ENCODE measurements around the gene KMO. TPM values are rescaled to one million over a fixed set of nuclear protein-coding genes. Genes with fewer than 3 reads are reported as not detected.

The KMO gene
- total and polyA plus RNA-seq, 2 donors (not counting 3 experiments of a cell fraction or from before 2014, with no cell fraction given): not detected

DNA sequence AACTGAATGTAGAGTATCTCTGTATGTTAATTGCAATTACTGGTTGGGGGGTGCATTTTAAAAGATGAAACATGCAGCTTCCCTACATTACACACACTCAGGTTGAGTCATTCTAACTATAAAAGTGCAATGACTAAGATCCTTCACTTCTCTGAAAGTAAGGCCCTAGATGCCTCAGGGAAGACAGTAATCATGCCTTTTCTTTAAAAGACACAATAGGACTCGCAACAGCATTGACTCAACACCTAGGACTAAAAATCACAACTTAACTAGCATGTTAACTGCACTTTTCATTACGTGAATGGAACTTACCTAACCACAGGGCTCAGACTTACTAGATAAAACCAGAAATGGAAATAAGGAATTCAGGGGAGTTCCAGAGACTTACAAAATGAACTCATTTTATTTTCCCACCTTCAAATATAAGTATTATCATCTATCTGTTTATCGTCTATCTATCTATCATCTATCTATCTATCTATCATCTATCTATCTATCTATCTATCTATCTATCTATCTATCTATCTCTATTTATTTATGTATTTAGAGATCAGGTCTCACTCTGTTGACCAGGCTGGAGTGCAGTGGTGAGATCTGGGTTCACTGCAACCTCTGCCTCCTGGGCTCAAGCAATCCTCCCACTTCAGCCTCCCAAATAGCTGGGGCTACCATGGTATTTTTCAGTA is 60.2 kb downstream of the KMO start:
- no peaks in the 10 kb centered on the region for H3K9me1 ChIP-seq (replicated peaks; ENCODE audit: control insufficient read depth, extremely low read depth, insufficient read depth, low read length)
- TF ChIP-seq POLR2A (IDR thresholded peaks at IDR 0.05; ENCODE audit: low read depth, low read length): no peak
- no peak for TF ChIP-seq MYC (IDR thresholded peaks at IDR 0.05; ENCODE audit: low read depth, low read length)
- TF ChIP-seq, protein P1, sequence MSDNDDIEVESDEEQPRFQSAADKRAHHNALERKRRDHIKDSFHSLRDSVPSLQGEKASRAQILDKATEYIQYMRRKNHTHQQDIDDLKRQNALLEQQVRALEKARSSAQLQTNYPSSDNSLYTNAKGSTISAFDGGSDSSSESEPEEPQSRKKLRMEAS (IDR thresholded peaks at IDR 0.05; ENCODE audit: insufficient read depth, insufficient read length): no peak
- peak; percentile 47 for TF ChIP-seq FOS (IDR thresholded peaks at IDR 0.05; ENCODE audit: borderline replicate concordance, insufficient read depth, low read length)
- TF ChIP-seq EZH2 (IDR thresholded peaks at IDR 0.05; ENCODE audit: borderline replicate concordance, low read depth, low read length, severe bottlenecking): no peak
- no peak overlapping the region for H3K4me3 ChIP-seq (replicated peaks in 1 of 3; ENCODE audit: insufficient read depth in 1 of 3, low read depth in 1 of 3, low read length in 3 of 3)
- BruUV-seq (replicated peaks): no TSS peak
- H2AFZ ChIP-seq (ENCODE audit: low read depth, low read length): no peak overlapping the region
- CTCF ChIA-PET: interaction anchor here (1.3 to 2.9 kb wide), 2 partner anchors 8 to 18 kb away, joined by 3 to 14 read pairs; no protein-coding TSS in a partner anchor
- intact Hi-C loops (cut with micrococcal nuclease) (no loop called here), dilution Hi-C loops (cut with MboI; ENCODE audit: extremely low pct_ligation_motif_present, low sequenced_read_pairs) (no loop called here)
- DNase-seq (ENCODE audit: low read depth, low spot score): no peak
- POLR2A ChIA-PET: no interaction called here
- no peaks in the 10 kb centered on the region for H3K9me3 ChIP-seq (replicated peaks; ENCODE audit: control insufficient read depth, insufficient read depth, low read length)
- no peak for FAIRE-seq
- no peaks in the 10 kb centered on the region for H3K27me3 ChIP-seq (ENCODE audit: control insufficient read depth in 2 of 2, insufficient read depth in 2 of 2, low read length in 2 of 2)
- no peak overlapping the region for H3K27ac ChIP-seq (ENCODE audit: insufficient read depth, low read depth, low read length)
- no peaks in the 10 kb centered on the region for H3K79me2 ChIP-seq (ENCODE audit: control insufficient read depth, insufficient read depth, low read length)
- no peak overlapping the region for H3K4me2 ChIP-seq (ENCODE audit: insufficient read depth, low read length)
- peaks cover 0 to 5% of the 10 kb centered on the region in 2 experiments for H3K36me3 ChIP-seq (ENCODE audit: control insufficient read depth in 2 of 2, extremely low read depth in 1 of 2, insufficient read depth in 2 of 2, low read length in 2 of 2)
- no peak overlapping the region for H3K9ac ChIP-seq (replicated peaks; ENCODE audit: extremely low read depth, insufficient read depth, low read length)
- H3K4me1 ChIP-seq (ENCODE audit: control insufficient read depth, extremely low read depth, insufficient read depth, low read length): no peaks in the 10 kb centered on the region
- no peaks in the 10 kb centered on the region for H4K20me1 ChIP-seq (replicated peaks; ENCODE audit: control insufficient read depth, extremely low read depth, insufficient read depth, low read length)

DNA sequence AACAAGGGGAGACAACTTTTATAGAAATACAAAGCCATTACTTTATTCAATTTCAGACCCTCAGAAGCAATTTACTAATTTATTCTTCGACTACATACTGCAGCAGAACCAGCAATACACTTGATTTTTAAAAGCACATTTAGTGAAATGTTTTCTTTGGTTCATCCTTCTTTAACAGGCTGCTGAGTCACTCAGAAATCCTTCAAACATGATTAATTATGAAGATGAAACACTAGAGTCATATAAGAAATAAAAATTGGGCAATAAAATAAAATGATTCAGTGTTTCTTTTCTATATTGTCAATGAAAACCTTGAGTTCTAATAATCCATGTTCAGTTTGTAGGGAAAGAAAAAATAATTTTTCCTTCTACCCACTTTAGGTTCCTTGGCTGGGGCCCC is 61.0 kb downstream of the KMO start:
- no peak overlapping the region for H3K9ac ChIP-seq (replicated peaks; ENCODE audit: extremely low read depth, insufficient read depth, low read length)
- no peaks in the 10 kb centered on the region for H3K27me3 ChIP-seq (ENCODE audit: control insufficient read depth in 2 of 2, insufficient read depth in 2 of 2, low read length in 2 of 2)
- H3K9me3 ChIP-seq (replicated peaks; ENCODE audit: control insufficient read depth, insufficient read depth, low read length): no peaks in the 10 kb centered on the region
- no peak overlapping the region for H3K27ac ChIP-seq (ENCODE audit: insufficient read depth, low read depth, low read length)
- no peak for TF ChIP-seq FOS (IDR thresholded peaks at IDR 0.05; ENCODE audit: borderline replicate concordance, insufficient read depth, low read length)
- no peak for TF ChIP-seq EZH2 (IDR thresholded peaks at IDR 0.05; ENCODE audit: borderline replicate concordance, low read depth, low read length, severe bottlenecking)
- no peak for TF ChIP-seq MYC (IDR thresholded peaks at IDR 0.05; ENCODE audit: low read depth, low read length)
- TF ChIP-seq POLR2A (IDR thresholded peaks at IDR 0.05; ENCODE audit: low read depth, low read length): no peak
- no peak for TF ChIP-seq POLR2AphosphoS5 (IDR thresholded peaks at IDR 0.05; ENCODE audit: insufficient read depth, low read depth, low read length)
- TF ChIP-seq, protein P1 (IDR thresholded peaks at IDR 0.05; ENCODE audit: insufficient read depth, insufficient read length): no peak
- TF ChIP-seq, protein P2, sequence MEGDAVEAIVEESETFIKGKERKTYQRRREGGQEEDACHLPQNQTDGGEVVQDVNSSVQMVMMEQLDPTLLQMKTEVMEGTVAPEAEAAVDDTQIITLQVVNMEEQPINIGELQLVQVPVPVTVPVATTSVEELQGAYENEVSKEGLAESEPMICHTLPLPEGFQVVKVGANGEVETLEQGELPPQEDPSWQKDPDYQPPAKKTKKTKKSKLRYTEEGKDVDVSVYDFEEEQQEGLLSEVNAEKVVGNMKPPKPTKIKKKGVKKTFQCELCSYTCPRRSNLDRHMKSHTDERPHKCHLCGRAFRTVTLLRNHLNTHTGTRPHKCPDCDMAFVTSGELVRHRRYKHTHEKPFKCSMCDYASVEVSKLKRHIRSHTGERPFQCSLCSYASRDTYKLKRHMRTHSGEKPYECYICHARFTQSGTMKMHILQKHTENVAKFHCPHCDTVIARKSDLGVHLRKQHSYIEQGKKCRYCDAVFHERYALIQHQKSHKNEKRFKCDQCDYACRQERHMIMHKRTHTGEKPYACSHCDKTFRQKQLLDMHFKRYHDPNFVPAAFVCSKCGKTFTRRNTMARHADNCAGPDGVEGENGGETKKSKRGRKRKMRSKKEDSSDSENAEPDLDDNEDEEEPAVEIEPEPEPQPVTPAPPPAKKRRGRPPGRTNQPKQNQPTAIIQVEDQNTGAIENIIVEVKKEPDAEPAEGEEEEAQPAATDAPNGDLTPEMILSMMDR (IDR thresholded peaks at IDR 0.05; ENCODE audit: extremely low read depth in 1 of 2, insufficient read depth in 1 of 2, low read depth in 1 of 2, low read length in 2 of 2): no peak
- no peak for TF ChIP-seq GATA2 (IDR thresholded peaks at IDR 0.05; ENCODE audit: insufficient read depth, insufficient read length, low read depth, low read length)
- TF ChIP-seq JUN (IDR thresholded peaks at IDR 0.05; ENCODE audit: borderline replicate concordance, insufficient read depth, insufficient read length, low read depth): no peak
- intact Hi-C loops (cut with micrococcal nuclease) (no loop called here), dilution Hi-C loops (cut with MboI; ENCODE audit: extremely low pct_ligation_motif_present, low sequenced_read_pairs) (no loop called here)
- BruUV-seq (replicated peaks): no TSS peak
- DNase-seq (ENCODE audit: low read depth, low spot score) (no peak), FAIRE-seq (no peak)
- no peaks in the 10 kb centered on the region for H3K9me1 ChIP-seq (replicated peaks; ENCODE audit: control insufficient read depth, extremely low read depth, insufficient read depth, low read length)
- no peaks in the 10 kb centered on the region for H3K4me1 ChIP-seq (ENCODE audit: control insufficient read depth, extremely low read depth, insufficient read depth, low read length)
- no peaks in the 10 kb centered on the region for H4K20me1 ChIP-seq (replicated peaks; ENCODE audit: control insufficient read depth, extremely low read depth, insufficient read depth, low read length)
- H3K4me3 ChIP-seq (replicated peaks in 1 of 3; ENCODE audit: insufficient read depth in 1 of 3, low read depth in 1 of 3, low read length in 3 of 3): no peak overlapping the region
- no peaks in the 10 kb centered on the region for H3K79me2 ChIP-seq (ENCODE audit: control insufficient read depth, insufficient read depth, low read length)
- H3K36me3 ChIP-seq (ENCODE audit: control insufficient read depth in 2 of 2, extremely low read depth in 1 of 2, insufficient read depth in 2 of 2, low read length in 2 of 2): peaks cover 0 to 6% of the 10 kb centered on the region in 2 experiments
- CTCF ChIA-PET: no interaction called here
- POLR2A ChIA-PET: no interaction called here
- H2AFZ ChIP-seq (ENCODE audit: low read depth, low read length): no peak overlapping the region
- H3K4me2 ChIP-seq (ENCODE audit: insufficient read depth, low read length): no peak overlapping the region

Data from endothelial cell of umbilical vein (primary cell).